ENCODE measurements around the gene RAB12.
"Not testable (repeated sequence)": the region's sequence is repeated elsewhere in the genome, so short reads cannot be mapped to it uniquely, and the experiment has no call there.

The RAB12 gene

GRCh38 chr18:8608795-8609658 is at the start of gene RAB12:
Gene RAB12 (plus strand): TSS chr18:8609437. CDS start chr18:8609440, 3 bp downstream.
- DNase-seq (ENCODE audit: low spot score) = peak; percentile 81

GRCh38 chr18:8559612-8560186 is 49.5 kb upstream of the RAB12 start:
- DNase-seq (ENCODE audit: low spot score) = no peak

GRCh38 chr18:8561123-8561910 is 47.9 kb upstream of the RAB12 start:
- peak; percentile 14 for DNase-seq (ENCODE audit: low spot score)

- no peak for DNase-seq (ENCODE audit: low spot score)
Observed at GRCh38 chr18:8562070-8562469, 47.2 kb upstream of the RAB12 start.

- DNase-seq (ENCODE audit: low spot score) = peak; percentile 61
Observed at GRCh38 chr18:8562919-8563318, 46.3 kb upstream of the RAB12 start.

GRCh38 chr18:8571399-8571798 is 37.8 kb upstream of the RAB12 start:
- no peak for DNase-seq (ENCODE audit: low spot score)

- DNase-seq (ENCODE audit: low spot score) = not testable (repeated sequence)
Observed at GRCh38 chr18:8573766-8574165, 35.5 kb upstream of the RAB12 start.

- DNase-seq (ENCODE audit: low spot score) = no peak
Observed at GRCh38 chr18:8584798-8585197, 24.4 kb upstream of the RAB12 start.

GRCh38 chr18:8586941-8587340 is 22.3 kb upstream of the RAB12 start:
- no peak for DNase-seq (ENCODE audit: low spot score)

- DNase-seq (ENCODE audit: low spot score) = no peak
Observed at GRCh38 chr18:8595445-8595844, 13.8 kb upstream of the RAB12 start.

- no peak for DNase-seq (ENCODE audit: low spot score)
Observed at GRCh38 chr18:8601277-8602032, 7.8 kb upstream of the RAB12 start.

GRCh38 chr18:8602040-8602439 is 7.2 kb upstream of the RAB12 start:
- peak; percentile 70 for DNase-seq (ENCODE audit: low spot score)

- no peak for DNase-seq (ENCODE audit: low spot score)
Observed at GRCh38 chr18:8602557-8602956, 6.7 kb upstream of the RAB12 start.

GRCh38 chr18:8603663-8604520 is 5.3 kb upstream of the RAB12 start:
- DNase-seq (ENCODE audit: low spot score) = no peak

GRCh38 chr18:8605974-8606373 is 3.3 kb upstream of the RAB12 start:
- DNase-seq (ENCODE audit: low spot score) = no peak

- DNase-seq (ENCODE audit: low spot score) = no peak
Observed at GRCh38 chr18:8607776-8608742, 1.2 kb upstream of the RAB12 start.

GRCh38 chr18:8609659-8610458 is 622 bp downstream of the RAB12 start:
- peak; percentile 19 for DNase-seq (ENCODE audit: low spot score)

GRCh38 chr18:8610459-8610851 is 1.2 kb downstream of the RAB12 start:
- peak; percentile 29 for DNase-seq (ENCODE audit: low spot score)
